Activated CD4-positive, alpha-beta T cell treated with anti-CD3 and anti-CD28 coated beads, Interleukin-2, amount 50 U/mL, for 1 hour (primary cell): ENCODE data around the gene KAZN.

Experiments
- DNase-seq: peaks from one replicate; pipeline ENCODE4 v3.0.0-alpha.2; 2020

The KAZN gene

DNA sequence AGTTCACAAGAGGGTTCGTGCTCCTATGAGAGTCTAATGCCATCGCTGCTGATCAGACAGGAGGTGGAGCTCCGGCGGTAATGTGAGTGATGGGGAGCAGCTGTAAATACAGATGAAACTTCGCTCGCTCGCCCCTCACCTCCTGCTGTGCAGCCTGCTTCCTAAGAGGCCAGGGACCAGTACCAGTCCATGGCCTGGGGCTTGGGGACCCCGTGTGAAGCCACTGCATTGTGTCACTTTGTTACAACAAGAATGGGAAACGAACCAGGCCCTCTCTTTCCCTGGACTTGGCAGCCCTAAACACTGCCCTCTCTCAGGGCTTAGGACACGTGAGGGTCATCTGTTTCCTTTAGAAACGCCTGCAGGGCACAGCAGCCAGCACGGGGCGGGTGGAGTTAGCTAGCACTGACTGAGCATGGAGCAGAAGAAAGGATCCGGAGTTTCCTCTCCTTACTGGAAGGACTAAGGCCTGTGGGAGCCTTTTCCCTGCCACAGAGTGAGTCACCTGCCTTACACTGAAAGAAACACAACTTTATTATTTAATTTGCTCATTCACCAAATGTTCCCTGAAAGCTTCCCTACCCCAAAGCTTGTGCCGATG, 369.9 kb downstream of the KAZN start:
- no peak for DNase-seq

DNA sequence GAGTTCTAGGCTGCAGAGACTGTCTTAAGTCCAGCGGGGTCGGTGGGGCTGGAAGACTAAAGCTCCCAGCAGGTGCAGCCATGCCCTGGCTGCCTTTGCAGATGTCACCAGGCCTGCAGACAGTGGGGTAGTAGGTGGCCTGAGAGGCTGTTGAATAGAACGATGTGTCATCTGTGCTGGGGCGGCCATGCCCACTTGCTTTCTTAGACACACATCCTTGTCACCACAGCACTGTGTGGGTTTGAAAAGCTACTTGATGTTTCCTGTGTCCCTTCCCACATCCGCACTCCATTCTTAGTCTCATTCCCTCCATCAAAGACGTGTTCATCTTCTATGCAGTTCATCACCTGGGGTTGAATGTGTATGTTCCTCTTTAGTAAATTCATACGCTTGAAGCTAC, 370.5 kb downstream of the KAZN start:
- DNase-seq = no peak

GRCh38 chr1:14970115-14970798, 371.8 kb downstream of the KAZN start:
- no peak for DNase-seq

GRCh38 chr1:14970799-14971141, 372.3 kb downstream of the KAZN start:
- DNase-seq = no peak

GRCh38 chr1:14971221-14971620, 372.7 kb downstream of the KAZN start:
- no peak for DNase-seq

- no peak for DNase-seq
Observed at GRCh38 chr1:14972107-14972506, 373.6 kb downstream of the KAZN start.

- no peak for DNase-seq
Observed at GRCh38 chr1:14973773-14974172, 375.3 kb downstream of the KAZN start.

- no peak for DNase-seq
Observed at GRCh38 chr1:14974361-14974760, 375.9 kb downstream of the KAZN start.

GRCh38 chr1:14975119-14975518, 376.6 kb downstream of the KAZN start:
- DNase-seq = no peak

- DNase-seq = no peak
Observed at GRCh38 chr1:14976256-14976655, 377.8 kb downstream of the KAZN start.

- DNase-seq = no peak
Observed at GRCh38 chr1:14977338-14977931, 378.9 kb downstream of the KAZN start.

- DNase-seq = no peak
Observed at GRCh38 chr1:14980621-14981218, 382.2 kb downstream of the KAZN start.

GRCh38 chr1:14982029-14982428, 383.5 kb downstream of the KAZN start:
- DNase-seq = no peak

- DNase-seq = no peak
Observed at GRCh38 chr1:14983277-14983676, 384.8 kb downstream of the KAZN start.

DNA sequence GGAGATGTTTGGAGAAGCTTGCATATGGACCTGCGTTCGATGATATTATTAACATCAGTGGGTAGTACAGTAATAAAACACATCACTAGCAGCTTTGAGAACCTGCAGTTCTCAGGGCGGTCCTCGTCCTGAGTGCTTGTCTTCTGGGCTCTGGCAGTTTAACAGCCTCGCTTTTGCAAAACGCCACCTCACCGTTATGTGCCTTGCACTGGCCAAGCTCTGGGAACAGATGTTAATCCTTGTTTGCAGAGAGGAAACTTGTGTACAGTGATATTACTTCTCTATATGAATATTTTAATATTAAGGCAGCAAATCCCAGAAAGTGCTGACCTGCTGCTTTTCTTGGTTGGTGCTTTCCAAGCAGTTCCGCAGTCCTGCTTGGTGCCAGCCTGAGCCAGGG, 387.7 kb downstream of the KAZN start:
- DNase-seq = no peak

DNA sequence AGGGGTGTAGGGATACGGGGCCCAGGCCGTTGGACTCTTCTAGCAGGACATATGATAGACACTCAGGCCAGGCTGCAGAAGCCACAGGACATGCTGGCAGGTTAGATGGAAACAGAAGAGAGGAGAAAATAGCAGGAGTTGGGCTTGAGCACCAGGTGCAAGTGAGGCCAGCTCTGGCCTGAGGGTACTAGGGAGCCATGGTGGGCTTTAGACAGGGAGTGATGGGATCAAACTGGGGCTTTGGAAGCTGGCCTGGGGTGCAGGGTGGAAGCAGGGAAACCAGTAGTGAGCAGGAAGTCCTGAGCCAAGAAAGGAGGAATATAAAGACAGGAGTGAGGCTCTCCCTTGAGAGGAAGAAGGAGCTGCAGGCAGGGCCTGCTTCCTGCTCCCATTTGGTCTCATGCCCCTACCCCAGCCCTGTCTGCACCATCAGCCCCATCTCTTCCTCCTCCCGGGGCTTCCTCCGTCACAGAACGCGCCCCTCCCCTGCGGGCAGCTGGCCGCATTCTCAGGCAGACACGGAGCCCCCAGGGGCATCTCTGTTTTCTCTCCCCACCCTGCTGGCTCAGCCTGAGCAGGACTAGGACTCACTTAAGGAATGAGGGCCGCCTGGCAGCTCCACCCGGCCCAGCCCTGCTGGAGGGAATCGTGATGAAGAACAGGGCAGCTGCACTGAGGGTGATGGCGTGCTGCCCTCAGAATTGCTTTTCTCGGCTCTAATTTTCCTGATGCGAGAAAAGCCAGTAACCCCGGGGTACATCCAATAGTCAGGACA, 389.5 kb downstream of the KAZN start:
- no peak for DNase-seq

DNA sequence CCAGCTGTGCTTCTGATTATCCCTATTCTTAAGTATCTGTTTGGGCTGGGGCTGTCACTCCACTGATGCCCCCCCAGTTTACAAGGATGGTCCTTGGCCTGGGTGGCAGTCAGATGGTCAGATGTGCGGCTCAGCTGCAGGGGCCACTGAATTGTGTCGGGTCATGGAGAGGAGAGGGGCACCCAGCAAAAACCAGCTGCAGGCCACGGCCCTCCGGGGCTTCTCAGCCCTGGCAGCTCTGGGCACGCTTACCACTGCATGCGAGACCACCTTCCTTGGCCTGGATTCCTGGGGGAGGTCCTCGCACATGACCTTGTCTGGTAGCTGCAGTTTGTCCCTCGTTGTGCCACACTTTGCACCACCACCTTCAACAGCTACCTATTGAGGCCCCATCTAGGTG, 390.2 kb downstream of the KAZN start:
- no peak for DNase-seq

GRCh38 chr1:14989931-14990728, 391.6 kb downstream of the KAZN start:
- DNase-seq = no peak

DNA sequence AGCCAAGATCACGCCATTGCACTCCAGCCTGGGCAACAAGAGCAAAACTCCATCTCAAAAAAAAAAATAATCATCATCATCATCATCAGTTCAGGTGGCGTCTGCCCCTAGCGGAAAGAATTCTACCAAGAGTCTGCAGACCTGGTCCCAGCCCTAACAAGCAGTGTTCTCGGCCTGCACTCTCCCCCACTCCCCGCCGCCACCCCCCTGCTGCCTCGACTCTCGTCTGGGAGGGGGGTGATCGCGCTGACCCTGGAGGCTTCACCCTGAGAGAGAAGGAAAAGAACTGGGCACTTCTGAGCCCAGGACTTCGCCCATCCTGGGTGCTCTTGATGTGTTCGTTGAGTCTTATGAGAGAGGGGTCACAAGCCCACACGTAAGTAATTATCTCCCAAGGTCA, 394.9 kb downstream of the KAZN start:
- DNase-seq = no peak

- no peak for DNase-seq
Observed at GRCh38 chr1:14994148-14994547, 395.7 kb downstream of the KAZN start.

DNA sequence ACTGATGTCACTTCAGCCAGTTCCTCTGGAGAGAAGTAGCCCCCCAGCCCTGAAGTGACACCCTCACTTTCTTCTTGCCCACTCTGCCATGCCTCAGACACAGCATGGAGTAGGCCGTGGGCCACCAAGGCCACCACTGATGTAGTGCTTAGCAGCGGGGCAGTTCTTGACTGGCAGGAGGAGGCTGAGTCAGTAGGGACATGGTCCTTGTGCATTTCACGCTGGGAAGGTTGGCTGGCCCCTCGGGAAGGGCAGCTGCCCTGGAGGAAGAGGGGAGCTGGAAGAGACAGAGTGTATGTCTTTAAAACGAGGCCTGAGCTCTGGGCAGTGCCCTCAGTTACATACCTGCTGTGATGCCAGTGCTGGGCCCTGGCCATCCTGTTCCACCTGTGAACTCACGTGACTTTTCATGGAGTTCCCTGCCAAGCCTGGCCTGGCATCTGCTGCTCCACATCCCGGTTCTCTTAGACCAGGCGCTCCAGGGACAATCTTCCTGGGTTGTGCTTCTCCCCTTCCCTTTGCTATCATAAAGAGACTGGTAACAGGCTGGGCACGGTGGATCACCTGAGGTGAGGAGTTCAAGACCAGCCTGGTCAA, 396.5 kb downstream of the KAZN start:
- no peak for DNase-seq
